DOHH2 (cell line): Measurements from ENCODE around the gene RNF26.

Experiments
- EZH2phosphoT487 ChIP-seq: fragments of 200-600 bp; sonication (generic); IDR thresholded peaks from 2 replicates; pipeline ENCODE4 v1.6.1; 2017; ENCODE audit warnings: borderline replicate concordance, mild to moderate bottlenecking, antibody characterized with exemption, low read length, moderate library complexity, mixed read lengths
- TF ChIP-seq, protein P1 (sequence below): fragments of 200-600 bp; sonication (generic); IDR thresholded peaks from one replicate; pipeline ENCODE4 v1.5.1; 2014; ENCODE audit warnings: antibody characterized with exemption, mild to moderate bottlenecking, low read depth, low read length; ENCODE audit not compliant: poor library complexity, severe bottlenecking

- TF ChIP-seq, protein P1, sequence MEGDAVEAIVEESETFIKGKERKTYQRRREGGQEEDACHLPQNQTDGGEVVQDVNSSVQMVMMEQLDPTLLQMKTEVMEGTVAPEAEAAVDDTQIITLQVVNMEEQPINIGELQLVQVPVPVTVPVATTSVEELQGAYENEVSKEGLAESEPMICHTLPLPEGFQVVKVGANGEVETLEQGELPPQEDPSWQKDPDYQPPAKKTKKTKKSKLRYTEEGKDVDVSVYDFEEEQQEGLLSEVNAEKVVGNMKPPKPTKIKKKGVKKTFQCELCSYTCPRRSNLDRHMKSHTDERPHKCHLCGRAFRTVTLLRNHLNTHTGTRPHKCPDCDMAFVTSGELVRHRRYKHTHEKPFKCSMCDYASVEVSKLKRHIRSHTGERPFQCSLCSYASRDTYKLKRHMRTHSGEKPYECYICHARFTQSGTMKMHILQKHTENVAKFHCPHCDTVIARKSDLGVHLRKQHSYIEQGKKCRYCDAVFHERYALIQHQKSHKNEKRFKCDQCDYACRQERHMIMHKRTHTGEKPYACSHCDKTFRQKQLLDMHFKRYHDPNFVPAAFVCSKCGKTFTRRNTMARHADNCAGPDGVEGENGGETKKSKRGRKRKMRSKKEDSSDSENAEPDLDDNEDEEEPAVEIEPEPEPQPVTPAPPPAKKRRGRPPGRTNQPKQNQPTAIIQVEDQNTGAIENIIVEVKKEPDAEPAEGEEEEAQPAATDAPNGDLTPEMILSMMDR, result peak; percentile 97
- no peak for TF ChIP-seq EZH2phosphoT487
Observed at GRCh38 chr11:119373921-119374631, 39.7 kb downstream of the RNF26 start.
